Fibroblast of upper back skin (primary cell): Measurements from ENCODE around the gene TCEAL5.
"Not testable (repeated sequence)": the region's sequence is repeated elsewhere in the genome, so short reads cannot be mapped to it uniquely, and the experiment has no call there.

Experiments used
- DNase-seq: peaks from one replicate; pipeline ENCODE4 v3.0.0-alpha.2; 2013

TCEAL5 gene, protein sequence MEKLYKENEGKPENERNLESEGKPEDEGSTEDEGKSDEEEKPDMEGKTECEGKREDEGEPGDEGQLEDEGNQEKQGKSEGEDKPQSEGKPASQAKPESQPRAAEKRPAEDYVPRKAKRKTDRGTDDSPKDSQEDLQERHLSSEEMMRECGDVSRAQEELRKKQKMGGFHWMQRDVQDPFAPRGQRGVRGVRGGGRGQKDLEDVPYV

DNA sequence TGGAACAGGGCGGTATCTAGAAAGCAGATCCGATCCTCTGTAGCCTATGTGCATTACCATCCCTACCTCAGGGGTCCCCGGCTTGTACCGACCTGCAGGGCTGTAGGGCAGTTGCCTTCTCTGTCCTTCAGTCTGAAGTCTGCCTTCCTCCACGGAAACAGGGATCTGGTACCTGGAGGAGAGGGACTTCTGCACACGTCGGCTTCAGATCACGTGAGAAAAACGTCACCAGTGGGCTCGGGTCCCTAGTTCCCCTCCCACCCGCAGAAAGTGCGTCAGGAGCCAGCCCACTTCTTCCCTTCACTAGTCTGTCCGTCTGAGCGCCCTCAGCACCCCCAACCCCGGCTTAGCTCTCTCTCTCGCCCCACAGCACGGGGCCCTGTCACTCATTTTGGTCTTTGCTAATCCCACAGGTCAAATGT, at the start of gene TCEAL5:
TCEAL5 (minus strand) TSS at position 170 of the 422 bp plus-strand sequence. CDS start 2,187 bp downstream, outside the sequence.
- DNase-seq = no peak

DNA sequence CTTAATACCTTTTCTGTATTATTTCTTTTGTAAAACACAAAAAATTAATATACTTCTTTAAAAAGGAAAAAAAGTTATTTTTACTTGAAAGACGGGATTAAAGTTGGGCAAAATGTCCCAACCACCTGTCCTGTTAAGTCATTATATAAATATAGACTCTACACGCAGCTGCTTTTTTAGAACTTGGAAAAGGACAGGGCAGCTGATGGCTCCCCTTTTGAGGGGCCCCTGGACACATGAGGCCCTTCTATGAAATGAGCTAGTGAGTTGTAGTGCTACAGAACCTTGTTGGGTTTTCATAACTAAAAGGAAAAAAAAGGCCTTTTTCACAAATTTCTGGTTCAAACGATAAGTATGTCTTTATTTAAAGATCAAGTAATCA, 34.8 kb upstream of the TCEAL5 start:
- DNase-seq = no peak

DNA sequence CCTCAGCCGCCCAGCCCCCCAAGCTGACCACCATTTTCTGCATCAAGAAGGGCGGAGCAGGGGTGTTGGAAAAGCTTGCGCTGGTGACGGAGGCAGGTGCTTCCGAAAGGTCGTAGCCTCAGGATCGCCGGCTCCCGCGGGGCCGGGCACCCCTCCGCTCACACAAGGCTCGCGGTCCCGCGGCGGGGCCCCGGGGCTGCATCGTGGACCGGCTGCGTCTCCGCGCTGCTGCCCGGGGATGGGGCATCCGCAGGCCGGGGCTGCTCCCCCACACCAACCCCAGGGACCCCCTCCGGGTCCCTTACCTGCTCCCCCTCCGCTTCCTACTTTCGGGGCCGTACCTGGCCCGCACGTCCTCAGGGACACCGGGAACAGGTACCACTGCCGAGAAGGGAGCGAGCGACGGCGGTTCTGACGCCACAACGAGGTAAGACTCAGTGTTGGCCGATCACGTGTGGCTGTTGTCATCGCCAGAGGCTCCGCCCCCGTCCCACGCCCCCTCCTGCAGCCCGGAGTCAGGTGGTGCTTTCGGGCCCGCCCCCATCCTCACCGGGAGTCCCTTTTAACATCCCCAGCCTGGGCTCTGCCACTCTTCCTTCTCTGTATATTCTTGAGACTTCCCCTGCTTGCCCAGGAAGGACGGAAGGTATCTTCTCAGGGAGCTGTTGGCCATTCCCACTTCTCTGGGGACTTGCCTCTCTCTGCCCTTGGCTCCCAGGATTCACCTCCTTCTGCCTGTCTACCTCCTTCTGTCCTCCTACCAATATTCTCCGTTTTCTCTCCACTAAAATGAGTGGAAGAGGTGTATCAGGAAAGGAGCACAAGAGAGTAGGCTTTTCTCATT, 34.2 kb upstream of the TCEAL5 start, which contains the start of gene BEX2:
BEX2 (minus strand) TSS at position 436 of the 844 bp plus-strand sequence. CDS start 1,014 bp downstream, outside the sequence.
- DNase-seq = peak; percentile 10

DNA sequence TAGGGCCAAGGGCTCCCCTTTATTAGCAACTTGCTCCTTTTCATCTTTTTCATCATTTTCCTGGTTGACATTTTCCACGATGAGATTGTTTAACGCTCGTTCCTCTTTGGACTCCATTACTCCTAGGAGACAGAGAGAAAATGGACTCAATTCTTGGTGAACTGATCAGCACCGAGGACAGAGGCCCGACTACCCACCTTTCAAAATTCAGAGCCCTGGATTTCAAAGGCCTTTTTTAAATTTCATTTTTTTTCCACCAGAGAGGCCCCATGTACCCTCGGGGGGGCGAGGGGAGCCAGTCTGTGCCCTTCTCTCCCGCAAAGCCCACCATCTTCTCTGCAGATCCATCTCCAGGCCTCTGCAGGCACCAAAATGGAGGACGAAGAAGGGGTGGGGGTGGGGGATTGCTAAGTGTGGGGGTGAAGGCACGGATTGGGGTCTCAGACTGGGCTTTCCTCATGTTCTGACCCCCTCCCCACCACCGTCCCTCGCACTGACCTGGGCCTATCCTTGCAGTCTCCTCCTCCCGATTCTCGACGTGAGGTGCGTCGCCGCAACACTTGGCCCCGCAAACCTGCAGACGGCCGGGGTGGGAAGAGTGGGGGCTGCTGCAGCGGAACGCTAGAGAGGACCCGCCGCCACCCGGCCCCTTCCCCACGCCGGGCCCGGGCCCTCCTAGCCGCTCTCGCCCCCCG, 33.5 kb upstream of the TCEAL5 start:
- no peak for DNase-seq

DNA sequence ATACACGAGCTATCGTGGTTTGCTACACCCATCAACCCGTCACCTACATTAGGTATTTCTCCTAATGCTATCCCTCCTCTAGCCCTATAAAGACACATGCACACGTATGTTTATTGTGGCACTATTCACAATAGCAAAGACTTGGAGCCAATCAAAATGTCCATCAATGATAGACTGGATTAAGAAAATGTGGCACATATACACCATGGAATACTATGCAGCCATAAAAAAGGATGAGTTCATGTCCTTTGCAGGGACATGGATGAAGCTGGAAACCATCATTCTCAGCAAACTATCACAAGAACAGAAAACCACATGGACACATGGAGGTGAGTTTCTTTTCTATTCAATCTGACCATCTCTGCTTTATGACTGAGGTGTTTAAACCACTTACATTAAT, 29.1 kb upstream of the TCEAL5 start:
- DNase-seq = not testable (repeated sequence)

DNA sequence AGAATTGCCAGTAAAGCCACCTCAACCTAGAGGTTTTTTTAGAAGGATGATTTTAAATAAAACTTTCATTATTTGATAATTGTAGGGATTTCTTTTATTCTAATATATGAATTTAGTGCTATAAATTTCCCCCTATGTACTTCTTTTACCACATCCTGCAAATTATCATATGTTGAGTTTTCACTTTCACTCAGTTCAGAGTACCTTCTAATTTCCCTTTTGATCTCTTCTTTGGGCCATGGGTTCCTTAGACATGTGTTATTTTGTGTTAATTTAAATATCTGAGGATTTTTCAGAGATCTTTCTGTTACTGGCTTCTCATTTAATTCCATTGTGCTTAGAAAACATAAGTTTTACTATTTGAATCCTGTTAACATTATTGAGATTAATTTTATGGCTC, 28.2 kb upstream of the TCEAL5 start:
- no peak for DNase-seq

DNA sequence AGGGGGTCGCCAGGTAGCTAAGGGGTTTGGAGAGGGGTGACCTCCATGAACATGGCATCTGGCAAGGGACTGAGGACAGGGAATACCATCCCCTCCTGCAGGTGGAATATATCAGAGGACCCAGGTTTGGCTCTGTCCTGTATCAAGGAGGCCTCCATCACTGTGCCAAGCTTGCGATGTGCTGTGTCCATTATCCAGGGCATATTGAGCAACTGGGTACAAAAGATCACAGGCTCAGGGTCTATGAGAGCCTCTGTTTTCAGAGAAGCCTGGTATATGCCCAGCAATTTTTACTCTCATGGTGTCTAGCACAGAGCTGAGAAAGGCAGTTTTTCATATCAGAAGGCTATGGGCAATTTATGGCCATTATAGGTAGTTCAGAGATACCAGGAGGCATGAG, 16.6 kb upstream of the TCEAL5 start:
- DNase-seq = no peak

DNA sequence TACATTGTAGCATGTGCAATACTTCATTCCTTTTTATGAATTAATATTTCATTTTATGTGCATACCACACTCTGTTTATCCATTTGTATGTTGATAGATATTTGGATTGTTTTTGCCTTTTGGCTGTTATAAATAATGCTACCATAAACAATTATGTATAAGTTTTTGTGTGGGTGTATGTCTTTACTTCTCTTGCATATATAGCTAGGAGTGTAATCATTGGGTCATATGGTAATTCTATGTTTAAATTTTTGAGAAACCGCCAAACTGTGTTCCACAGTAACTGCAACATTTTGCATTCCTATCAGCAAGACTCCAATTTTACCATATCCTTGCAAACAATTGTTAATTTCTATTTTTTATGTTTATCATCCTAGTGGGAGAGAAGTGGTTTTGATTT, 3.1 kb upstream of the TCEAL5 start:
- DNase-seq = no peak

DNA sequence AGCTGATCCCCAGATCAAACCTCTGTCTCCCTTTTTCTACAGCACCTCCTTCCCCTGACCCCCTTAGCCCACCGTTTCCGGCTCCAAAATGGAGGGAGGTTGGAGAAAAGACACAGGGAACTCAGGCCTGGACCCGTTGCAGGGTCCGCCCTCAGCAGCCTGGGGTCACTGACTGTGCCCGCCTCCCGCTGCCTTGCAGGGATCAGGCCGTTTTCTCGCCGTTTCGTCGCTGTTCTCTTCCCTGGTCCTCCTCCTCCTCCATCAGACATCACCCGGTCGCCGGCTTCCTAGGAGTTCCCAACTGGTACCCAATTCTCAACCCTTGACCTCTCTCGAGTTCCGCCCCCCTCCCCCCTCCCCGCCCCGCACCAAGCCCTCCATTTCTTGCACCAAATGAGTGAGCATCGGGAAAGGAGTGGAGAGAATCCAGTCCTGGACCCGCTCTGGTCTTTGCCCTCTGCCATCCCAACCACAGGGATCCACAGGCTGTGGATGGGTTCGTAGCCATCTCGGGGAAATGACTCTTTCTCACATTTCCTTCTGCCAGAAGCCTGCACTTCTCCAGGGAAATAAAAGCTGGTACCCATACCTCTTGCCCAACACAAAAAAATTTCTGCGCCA, 493 bp downstream of the TCEAL5 start:
- no peak for DNase-seq

DNA sequence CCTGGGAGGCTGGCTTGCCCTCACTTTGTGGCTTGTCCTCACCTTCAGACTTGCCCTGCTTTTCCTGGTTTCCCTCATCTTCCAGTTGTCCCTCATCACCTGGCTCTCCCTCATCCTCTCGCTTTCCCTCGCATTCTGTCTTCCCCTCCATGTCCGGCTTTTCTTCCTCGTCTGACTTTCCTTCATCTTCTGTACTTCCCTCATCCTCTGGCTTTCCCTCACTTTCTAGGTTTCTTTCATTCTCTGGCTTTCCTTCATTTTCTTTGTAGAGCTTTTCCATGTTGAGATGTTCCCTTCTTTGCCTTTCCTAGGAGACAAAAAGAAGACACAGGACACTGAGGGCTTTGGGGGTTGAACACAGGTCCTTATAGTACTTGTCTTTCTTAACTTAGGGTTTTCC, 2.3 kb downstream of the TCEAL5 start:
- DNase-seq = no peak

DNA sequence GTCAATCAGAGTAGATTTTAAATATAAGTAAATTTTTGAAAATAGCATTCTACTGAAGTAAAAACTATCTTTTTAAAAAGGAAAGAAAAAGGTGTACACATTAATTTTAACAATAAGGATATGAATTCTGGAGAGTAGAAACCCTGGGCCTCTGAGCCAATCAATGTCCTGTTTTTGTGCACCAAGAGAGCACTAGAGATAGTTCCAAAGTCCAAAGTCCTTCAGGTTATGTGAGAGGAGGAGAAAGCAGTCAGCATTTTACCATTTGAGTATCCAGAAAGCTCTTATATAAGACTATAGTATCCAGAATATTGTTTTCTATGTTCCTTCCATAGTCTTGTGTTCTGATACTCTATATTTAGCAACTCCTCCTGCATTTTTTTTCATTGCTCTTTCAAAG, 18.3 kb downstream of the TCEAL5 start:
- DNase-seq = no peak

DNA sequence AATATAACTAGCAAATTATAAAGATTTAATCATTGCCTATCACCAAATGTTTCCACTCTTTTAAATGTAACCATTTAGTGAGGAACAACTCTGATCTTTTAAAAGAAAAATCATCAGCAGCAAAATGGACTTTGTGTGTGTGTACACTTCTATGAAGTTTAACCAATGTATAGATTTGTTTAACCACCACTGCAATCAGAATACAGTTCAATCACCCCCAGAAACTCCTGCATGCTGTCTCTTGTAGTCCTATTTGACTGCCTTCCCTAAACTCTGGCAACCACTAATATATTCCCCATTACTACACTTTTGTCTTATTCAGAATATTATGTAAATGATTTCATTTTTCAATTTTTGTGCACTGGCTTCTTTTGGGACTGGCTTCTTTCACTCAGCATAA, 19.9 kb downstream of the TCEAL5 start:
- DNase-seq = no peak

DNA sequence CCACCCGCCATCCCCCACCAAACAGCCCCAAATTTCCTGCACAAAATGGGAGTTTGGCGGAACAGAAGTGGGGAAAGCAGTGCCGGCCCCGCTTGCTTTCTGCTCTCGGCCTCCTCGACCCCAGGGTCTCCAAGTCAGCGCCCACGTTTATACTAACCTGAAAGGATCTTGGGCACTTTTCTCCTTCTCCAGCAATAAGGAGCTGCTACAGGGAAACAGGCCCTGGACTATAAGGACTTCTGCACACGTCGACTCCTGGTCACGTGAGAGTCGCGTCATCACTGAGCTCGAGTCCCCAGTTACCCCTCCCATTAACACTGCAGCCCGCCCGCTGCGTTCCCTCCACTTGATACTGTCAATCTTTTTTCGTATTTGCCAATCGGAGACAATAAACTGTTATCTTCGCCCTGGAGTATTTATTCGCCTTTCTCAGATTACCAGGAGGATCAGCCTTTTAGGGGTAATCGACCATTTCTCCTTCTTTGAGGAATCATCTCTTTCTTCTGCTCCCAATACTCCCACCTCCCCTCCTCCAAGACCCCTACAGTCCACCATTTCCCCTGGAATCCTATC, 21.5 kb downstream of the TCEAL5 start, which contains the start of gene TCEAL8:
TCEAL8 (minus strand) TSS at position 235 of the 573 bp plus-strand sequence. CDS start 1,176 bp downstream, outside the sequence.
- DNase-seq = peak; percentile 78

DNA sequence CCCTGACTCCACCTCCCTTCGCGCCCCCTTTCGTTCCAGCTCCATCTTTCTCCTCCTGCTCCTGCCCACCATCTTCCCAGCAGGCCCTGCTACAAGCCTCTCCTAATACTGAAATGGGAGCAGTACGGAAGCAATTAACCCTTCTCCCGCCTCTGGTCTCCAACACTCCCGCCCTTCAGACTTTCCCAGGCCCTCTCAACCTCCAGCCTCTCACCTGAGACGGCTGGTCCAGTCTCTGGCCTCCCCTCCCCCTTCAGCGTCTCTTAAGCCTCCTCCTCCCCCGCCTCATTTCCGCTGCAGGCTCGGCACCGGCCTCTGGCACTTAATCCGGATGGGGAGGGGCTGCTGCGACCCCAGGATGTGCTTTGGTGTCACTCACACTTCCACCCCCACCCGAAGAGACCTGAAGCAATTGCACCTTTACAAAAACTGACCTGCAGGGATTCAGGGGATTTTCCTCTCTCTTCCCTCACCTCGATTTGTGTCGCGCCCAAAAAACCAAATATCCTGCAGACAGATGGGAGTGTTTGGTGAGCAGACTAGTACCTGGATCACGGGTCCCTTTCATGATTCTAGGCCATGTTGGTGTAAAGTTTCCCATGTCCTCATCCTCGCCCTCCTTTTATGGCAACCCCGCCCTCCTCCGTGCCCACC, 22.3 kb downstream of the TCEAL5 start:
- DNase-seq = peak; percentile 26

DNA sequence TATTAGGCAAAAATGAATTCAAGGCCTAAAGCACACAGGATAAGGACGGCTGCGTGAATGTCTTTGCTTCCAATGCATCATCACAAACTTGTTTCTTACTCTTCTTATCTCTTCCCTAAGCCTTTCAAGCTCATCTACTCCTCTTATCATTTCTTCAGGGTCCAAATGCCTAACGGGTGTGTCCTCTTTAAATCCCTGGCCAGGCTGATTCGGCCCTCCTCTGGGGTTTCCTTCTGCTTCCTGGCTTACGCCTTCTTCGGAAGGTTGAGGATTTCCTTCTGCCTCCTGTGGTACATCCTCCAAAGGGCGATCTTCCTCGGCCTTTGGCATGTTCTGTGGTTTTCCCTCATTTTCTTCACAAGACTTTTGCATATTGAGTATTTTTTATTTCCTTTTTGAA, 22.9 kb downstream of the TCEAL5 start:
- peak; percentile 5 for DNase-seq

DNA sequence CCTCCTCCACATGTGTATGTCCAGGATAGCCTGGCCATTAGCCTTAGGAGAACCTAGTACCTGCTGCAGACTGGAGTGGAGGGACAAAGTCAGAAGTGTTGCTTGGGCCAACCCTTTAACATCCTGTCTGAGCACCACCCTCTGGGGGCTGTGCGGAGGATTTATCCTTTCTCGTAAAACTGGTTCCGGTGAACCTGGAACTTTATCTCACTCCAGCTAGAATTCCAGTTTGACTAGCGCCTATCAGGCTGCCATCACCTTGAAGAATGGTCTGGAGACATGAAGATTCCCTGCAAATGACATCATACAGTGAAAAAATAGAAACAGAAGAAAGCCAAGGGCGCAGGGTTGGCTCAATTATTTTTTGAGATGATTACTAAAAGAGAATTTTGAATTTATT, 25.6 kb downstream of the TCEAL5 start:
- no peak for DNase-seq

DNA sequence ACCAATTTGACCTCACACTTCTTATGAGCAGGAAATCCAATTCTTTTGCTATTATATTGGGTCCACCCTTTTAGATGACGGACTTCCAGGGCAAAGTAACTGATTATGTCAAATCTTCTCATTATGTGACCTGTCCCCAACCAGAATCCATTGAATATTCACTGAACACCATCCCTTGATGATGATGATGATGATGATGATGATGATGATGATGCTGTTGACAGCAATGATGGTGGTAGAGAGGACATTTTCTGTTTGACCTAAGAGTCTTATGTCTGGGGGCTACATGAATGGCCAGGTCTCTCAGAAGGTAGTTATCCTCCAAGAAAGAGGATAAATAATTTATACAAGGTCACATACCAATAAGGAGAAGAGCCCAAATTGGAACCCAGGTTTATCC, 26.7 kb downstream of the TCEAL5 start:
- DNase-seq = no peak

DNA sequence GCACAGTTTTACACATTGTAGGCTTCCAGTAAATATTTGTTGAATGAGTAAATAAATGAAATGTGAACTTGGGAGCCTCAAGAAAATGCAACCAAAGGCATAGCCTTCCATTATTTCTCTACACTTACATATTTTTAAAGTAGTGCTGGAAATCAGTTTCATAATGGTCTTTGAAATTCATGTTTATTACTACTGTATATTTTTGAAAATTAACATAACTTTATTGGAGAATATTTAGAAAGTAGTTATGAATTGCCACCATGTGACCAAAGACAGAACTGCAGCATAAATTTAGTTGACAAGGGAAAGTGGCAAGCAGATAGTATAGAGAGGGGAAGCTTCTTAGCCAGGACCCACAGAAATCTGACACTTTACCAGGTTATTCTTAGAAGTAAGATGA, 28.0 kb downstream of the TCEAL5 start:
- DNase-seq = peak; percentile 6

DNA sequence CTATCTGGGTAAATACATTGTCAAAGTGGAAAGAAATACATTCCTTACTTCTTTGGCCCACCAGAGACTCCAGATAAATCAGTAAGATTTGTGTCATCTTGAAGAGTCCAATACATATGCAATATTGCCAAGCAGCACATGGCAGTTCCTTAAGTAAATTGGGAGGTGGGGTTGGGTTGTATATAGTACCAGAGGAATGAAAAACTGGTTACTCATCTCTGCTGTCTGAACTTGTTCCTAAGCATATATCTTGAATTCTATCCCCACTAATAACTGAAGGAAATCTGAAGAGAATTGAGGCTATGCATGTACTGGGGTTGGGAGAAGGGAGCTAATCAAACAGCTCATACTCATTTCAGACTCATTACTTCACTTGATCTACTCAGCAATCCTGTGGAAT, 36.4 kb downstream of the TCEAL5 start:
- no peak for DNase-seq

DNA sequence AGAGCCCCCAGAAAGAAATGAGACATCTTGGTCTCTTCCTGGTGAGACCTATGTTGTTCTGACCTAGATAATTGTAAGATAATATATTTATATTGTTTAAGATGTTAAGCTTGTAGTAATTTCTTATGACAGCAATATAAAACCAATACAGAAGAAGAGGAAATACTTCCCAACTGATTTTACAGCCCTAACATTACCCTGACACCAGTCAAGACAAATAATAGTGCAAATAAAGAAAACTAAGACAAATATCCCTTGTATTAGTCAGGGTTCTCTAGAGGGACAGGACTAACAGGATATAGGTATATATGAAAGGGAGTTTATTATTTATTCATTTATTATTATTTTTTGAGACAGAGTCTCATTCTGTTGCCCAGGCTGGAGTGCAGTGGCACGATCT, 40.3 kb downstream of the TCEAL5 start:
- no peak for DNase-seq

DNA sequence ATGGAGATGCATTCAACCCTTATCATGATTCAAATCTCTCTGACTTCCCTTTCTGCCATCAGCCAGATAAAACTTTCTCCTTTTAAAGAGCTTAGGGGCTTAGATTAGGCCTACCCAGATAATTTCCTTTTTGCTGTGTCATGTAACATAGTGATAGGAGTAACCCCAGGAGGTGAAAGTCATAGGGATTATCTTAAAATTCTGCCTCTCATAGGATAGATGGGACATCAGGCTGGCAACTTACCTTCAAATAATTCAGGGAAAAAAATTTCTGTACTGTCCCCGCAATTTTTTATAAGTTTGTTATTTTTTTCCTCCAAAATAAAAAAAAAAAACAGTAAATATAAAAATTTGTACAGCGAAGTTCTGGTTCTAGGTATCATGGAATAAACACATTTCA, 40.9 kb downstream of the TCEAL5 start:
- not testable (repeated sequence) for DNase-seq

DNA sequence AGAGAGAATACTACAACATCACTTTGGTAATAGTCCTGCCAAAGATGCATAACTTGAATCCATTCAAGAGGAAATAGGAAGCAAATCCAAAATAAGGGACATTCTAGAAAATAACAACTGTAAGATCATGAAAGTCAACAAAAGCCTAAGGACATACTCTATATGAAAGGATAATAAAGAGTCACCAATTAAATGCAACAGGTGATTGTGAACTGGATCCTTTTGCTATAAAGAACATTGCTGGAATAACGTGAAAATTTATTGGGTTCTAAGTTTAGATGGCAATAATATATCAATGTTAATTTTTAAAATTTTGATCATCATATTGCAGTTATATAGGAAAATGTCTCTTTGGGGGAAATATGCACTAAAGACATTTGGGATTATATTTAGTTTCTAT, 41.7 kb downstream of the TCEAL5 start:
- DNase-seq = no peak
